Mesenchymal stem cell (in vitro differentiated cells and primary cell): ENCODE results near the gene PPM1B.

Experiments used
- DNase-seq: peaks from one replicate; pipeline ENCODE4 v3.0.0-alpha.2; 2013
- H2AFZ ChIP-seq: one replicate; pipeline ENCODE4 v1.6.1; 2013; ENCODE audit warnings: low read depth, mild to moderate bottlenecking, control low read depth, inconsistent platforms, low read length, moderate library complexity
- H2AK5ac ChIP-seq: 2 replicates; pipeline ENCODE4 v1.6.1; 2013; ENCODE audit warnings: low read length, moderate library complexity, mild to moderate bottlenecking, inconsistent platforms; ENCODE audit not compliant: severe bottlenecking
- H2BK120ac ChIP-seq: one replicate; pipeline ENCODE4 v1.6.1; 2013; ENCODE audit warnings: low read depth, mild to moderate bottlenecking, inconsistent platforms, low read length, moderate library complexity
- H2BK12ac ChIP-seq, 2 experiments: one replicate each; pipeline ENCODE4 v1.6.1; 2013; ENCODE audit warnings: inconsistent platforms in 2 of 2, low read length in 2 of 2, mild to moderate bottlenecking in 2 of 2, moderate library complexity in 2 of 2, control low read depth in 1 of 2
- H2BK15ac ChIP-seq: one replicate; pipeline ENCODE4 v1.6.1; 2013; ENCODE audit warnings: mild to moderate bottlenecking, low read depth, inconsistent platforms; ENCODE audit not compliant: poor library complexity, severe bottlenecking
- H2BK5ac ChIP-seq: 2 replicates; pipeline ENCODE4 v1.6.1; 2013; ENCODE audit warnings: low read depth, mild to moderate bottlenecking, low read length, control low read depth, inconsistent platforms; ENCODE audit not compliant: poor library complexity, severe bottlenecking
- H3K14ac ChIP-seq, 2 experiments: one replicate each; pipeline ENCODE4 v1.6.1; 2013; ENCODE audit warnings: inconsistent platforms in 2 of 2, low read length in 2 of 2, control low read depth in 1 of 2, mild to moderate bottlenecking in 1 of 2, moderate library complexity in 1 of 2
- H3K18ac ChIP-seq, 2 experiments: one replicate each; pipeline ENCODE4 v1.6.1; 2013; ENCODE audit warnings: inconsistent platforms in 2 of 2, low read length in 2 of 2, control low read depth in 1 of 2, low read depth in 1 of 2, mild to moderate bottlenecking in 1 of 2
- H3K23ac ChIP-seq, 2 experiments: one replicate each; pipeline ENCODE4 v1.6.1; 2013; ENCODE audit warnings: inconsistent platforms in 2 of 2, low read length in 2 of 2, mild to moderate bottlenecking in 2 of 2, moderate library complexity in 2 of 2, control low read depth in 1 of 2
- H3K27ac ChIP-seq: 2 replicates; pipeline ENCODE4 v1.5.1; 2013; ENCODE audit warnings: mild to moderate bottlenecking, moderate library complexity, low read length, control low read depth, inconsistent platforms; ENCODE audit not compliant: poor library complexity, severe bottlenecking
- H3K27me3 ChIP-seq, 2 experiments: 2 replicates each; pipeline versions ENCODE4 v1.6.1 to v1.7.0; 2013; ENCODE audit warnings: low read length in 2 of 2, mild to moderate bottlenecking in 2 of 2, moderate library complexity in 2 of 2, control low read depth in 1 of 2, inconsistent platforms in 1 of 2; ENCODE audit not compliant: control insufficient read depth in 1 of 2, insufficient read depth in 1 of 2
- H3K36me3 ChIP-seq, 2 experiments: 2 replicates each; pipeline versions ENCODE4 v1.6.1 to v1.7.0; 2013; ENCODE audit warnings: low read length in 2 of 2, control low read depth in 1 of 2, inconsistent platforms in 1 of 2, low read depth in 1 of 2, mild to moderate bottlenecking in 1 of 2; ENCODE audit not compliant: insufficient read depth in 2 of 2, control insufficient read depth in 1 of 2
- H3K4ac ChIP-seq, 2 experiments: one replicate each; pipeline ENCODE4 v1.6.1; 2013; ENCODE audit warnings: inconsistent platforms in 2 of 2, low read length in 2 of 2, mild to moderate bottlenecking in 2 of 2, moderate library complexity in 2 of 2, control low read depth in 1 of 2, low read depth in 1 of 2
- H3K4me1 ChIP-seq: 2 replicates; pipeline ENCODE4 v1.6.1; 2013; ENCODE audit warnings: low read depth, low read length, control low read depth; ENCODE audit not compliant: control insufficient read depth, insufficient read depth
- H3K4me2 ChIP-seq: 2 replicates; pipeline ENCODE4 v1.6.1; 2013; ENCODE audit warnings: low read length, mild to moderate bottlenecking, inconsistent platforms; ENCODE audit not compliant: poor library complexity, severe bottlenecking
- H3K4me3 ChIP-seq, 2 experiments: 2 replicates each; pipeline versions ENCODE4 v1.5.1 to v1.7.0; 2013; ENCODE audit warnings: low read length in 2 of 2, mild to moderate bottlenecking in 2 of 2, control low read depth in 1 of 2, low read depth in 1 of 2; ENCODE audit not compliant: insufficient read depth in 1 of 2
- H3K79me1 ChIP-seq: replicated peaks from 2 replicates; pipeline ENCODE4 v1.6.1; 2013; ENCODE audit warnings: mild to moderate bottlenecking, control low read depth, low read length, inconsistent platforms; ENCODE audit not compliant: poor library complexity, severe bottlenecking
- H3K9ac ChIP-seq: 2 replicates; pipeline ENCODE4 v1.7.0; 2013; ENCODE audit warnings: mild to moderate bottlenecking, low read length, moderate library complexity
- H3K9me3 ChIP-seq: 2 replicates; pipeline ENCODE4 v1.7.0; 2013; ENCODE audit warnings: mild to moderate bottlenecking, low read length; ENCODE audit not compliant: control insufficient read depth
- H4K8ac ChIP-seq: one replicate; pipeline ENCODE4 v1.6.1; 2013; ENCODE audit warnings: inconsistent platforms, mild to moderate bottlenecking, low read length, moderate library complexity
- H4K91ac ChIP-seq: one replicate; pipeline ENCODE4 v1.6.1; 2013; ENCODE audit warnings: mild to moderate bottlenecking, low read length, inconsistent platforms
- WGBS: methylation state at CpG from one replicate; pipeline ENCODE4 v1.1.7; 2013; ENCODE audit warnings: mixed read lengths; 5-methylcytosine and 5-hydroxymethylcytosine counted together

PPM1B gene

GRCh38 chr2:44273596-44273995, 104.9 kb downstream of the PPM1B start:
- WGBS = 79% methylated on average over 2 of the region's 2 CpGs
- Histone ChIP-seq H2AFZ (no peak overlapping the region), H3K4me1 (peaks cover 16% of the 10 kb centered on the region), H3K14ac (no peak overlapping the region), H3K9me3 (no peaks in the 10 kb centered on the region), H2BK5ac (no peak overlapping the region), H3K4ac (no peak overlapping the region), H2BK12ac (no peak overlapping the region), H3K4me3 (no peak overlapping the region), H3K9ac (no peak overlapping the region), H3K27me3 (no peaks in the 10 kb centered on the region), H2BK15ac (no peak overlapping the region), H3K79me1 (no peaks in the 10 kb centered on the region), H4K91ac (no peak overlapping the region), H3K23ac (no peak overlapping the region), H3K27ac (no peak overlapping the region), H4K8ac (no peak overlapping the region), H3K4me2 (no peak overlapping the region), H3K36me3 (no peaks in the 10 kb centered on the region), H2BK120ac (no peak overlapping the region), H2AK5ac (peak overlapping the region; percentile 67), H3K18ac (no peak overlapping the region)
- DNase-seq = no peak

- no peak overlapping the region for H2BK120ac ChIP-seq
- no peak overlapping the region for H3K23ac ChIP-seq
- H3K9me3 ChIP-seq = no peaks in the 10 kb centered on the region
- H3K14ac ChIP-seq = no peak overlapping the region
- 71% methylated on average over 1 of the region's 2 CpGs for WGBS
- H3K79me1 ChIP-seq = no peaks in the 10 kb centered on the region
- peak overlapping the region; percentile 100 for H3K27ac ChIP-seq
- no peaks in the 10 kb centered on the region for H3K36me3 ChIP-seq
- no peaks in the 10 kb centered on the region for H3K27me3 ChIP-seq
- DNase-seq = peak; percentile 52
- H2BK15ac ChIP-seq = no peak overlapping the region
- H3K4me2 ChIP-seq = peak overlapping the region; percentile 40
- H2AK5ac ChIP-seq = peak overlapping the region; percentile 100
- H3K4ac ChIP-seq = no peak overlapping the region
- H4K8ac ChIP-seq = no peak overlapping the region
- no peak overlapping the region for H3K9ac ChIP-seq
- H2AFZ ChIP-seq = no peak overlapping the region
- peaks cover 16% of the 10 kb centered on the region for H3K4me1 ChIP-seq
- H2BK5ac ChIP-seq = peak overlapping the region; percentile 99
- H4K91ac ChIP-seq = no peak overlapping the region
- no peak overlapping the region for H3K4me3 ChIP-seq
- H3K18ac ChIP-seq = peak overlapping the region in 1 of 2 experiments; percentile 61
- no peak overlapping the region for H2BK12ac ChIP-seq
Measured at GRCh38 chr2:44275927-44276303, 107.2 kb downstream of the PPM1B start.

DNA sequence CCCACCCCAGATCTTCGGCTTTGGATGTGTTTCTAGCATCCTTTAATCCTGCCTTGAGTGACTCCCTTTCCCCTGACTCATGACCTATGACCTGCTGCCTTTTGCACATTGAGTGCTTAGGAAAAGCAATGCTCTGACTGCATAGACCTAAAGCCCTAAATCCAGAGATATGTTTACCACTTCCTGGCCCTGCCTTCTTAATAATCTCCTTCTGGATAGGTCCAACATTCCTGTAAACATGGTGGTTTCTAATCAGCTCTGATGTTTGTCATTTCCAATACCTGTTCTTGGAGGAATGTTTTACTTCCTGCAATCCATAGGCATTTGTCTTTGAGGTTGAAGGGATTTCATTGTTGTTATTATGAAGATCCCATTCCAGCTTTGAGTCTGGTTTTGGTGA, 108.9 kb downstream of the PPM1B start:
- Histone ChIP-seq H3K27ac (peak overlapping the region; percentile 100), H2AFZ (no peak overlapping the region), H3K4me2 (no peak overlapping the region), H2BK120ac (no peak overlapping the region), H3K9ac (no peak overlapping the region), H2AK5ac (peak overlapping the region; percentile 99), H2BK5ac (peak overlapping the region; percentile 49), H3K18ac (no peak overlapping the region), H3K27me3 (no peaks in the 10 kb centered on the region), H2BK12ac (peak overlapping the region in 1 of 2 experiments; percentile 37), H3K4ac (peak overlapping the region in 1 of 2 experiments; percentile 27), H3K23ac (no peak overlapping the region), H4K91ac (no peak overlapping the region), H4K8ac (no peak overlapping the region), H3K9me3 (no peaks in the 10 kb centered on the region), H3K14ac (no peak overlapping the region), H3K4me3 (no peak overlapping the region), H3K36me3 (no peaks in the 10 kb centered on the region), H3K79me1 (no peaks in the 10 kb centered on the region), H3K4me1 (peaks cover 16% of the 10 kb centered on the region), H2BK15ac (no peak overlapping the region)
- DNase-seq = peak; percentile 30
- 39% methylated on average over 1 of the region's 1 CpG for WGBS

- Histone ChIP-seq H3K4me3 (no peak overlapping the region), H4K8ac (no peak overlapping the region), H3K4ac (no peak overlapping the region), H3K36me3 (no peaks in the 10 kb centered on the region), H2BK120ac (no peak overlapping the region), H2BK5ac (no peak overlapping the region), H3K27ac (no peak overlapping the region), H2BK15ac (no peak overlapping the region), H3K14ac (no peak overlapping the region), H3K27me3 (no peaks in the 10 kb centered on the region), H3K18ac (no peak overlapping the region), H2AFZ (no peak overlapping the region), H3K9ac (no peak overlapping the region), H3K9me3 (no peaks in the 10 kb centered on the region), H3K23ac (no peak overlapping the region), H3K4me1 (peaks cover 6% of the 10 kb centered on the region), H2AK5ac (no peak overlapping the region), H3K4me2 (no peak overlapping the region), H4K91ac (no peak overlapping the region), H3K79me1 (no peaks in the 10 kb centered on the region), H2BK12ac (no peak overlapping the region)
- no peak for DNase-seq
- 92% methylated on average over 1 of the region's 1 CpG for whole genome bisulfite sequencing
Measured at GRCh38 chr2:44280869-44281268, 112.2 kb downstream of the PPM1B start.
